Iris pigment epithelial cell (primary cell): ENCODE results near the gene AOAH.
"Not testable (repeated sequence)": the region's sequence is repeated elsewhere in the genome, so short reads cannot be mapped to it uniquely, and the experiment has no call there.

Source experiments
- DNase-seq: peaks from one replicate; pipeline ENCODE4 v3.0.0-alpha.2; 2011; ENCODE audit warnings: low read depth

The AOAH gene

DNA sequence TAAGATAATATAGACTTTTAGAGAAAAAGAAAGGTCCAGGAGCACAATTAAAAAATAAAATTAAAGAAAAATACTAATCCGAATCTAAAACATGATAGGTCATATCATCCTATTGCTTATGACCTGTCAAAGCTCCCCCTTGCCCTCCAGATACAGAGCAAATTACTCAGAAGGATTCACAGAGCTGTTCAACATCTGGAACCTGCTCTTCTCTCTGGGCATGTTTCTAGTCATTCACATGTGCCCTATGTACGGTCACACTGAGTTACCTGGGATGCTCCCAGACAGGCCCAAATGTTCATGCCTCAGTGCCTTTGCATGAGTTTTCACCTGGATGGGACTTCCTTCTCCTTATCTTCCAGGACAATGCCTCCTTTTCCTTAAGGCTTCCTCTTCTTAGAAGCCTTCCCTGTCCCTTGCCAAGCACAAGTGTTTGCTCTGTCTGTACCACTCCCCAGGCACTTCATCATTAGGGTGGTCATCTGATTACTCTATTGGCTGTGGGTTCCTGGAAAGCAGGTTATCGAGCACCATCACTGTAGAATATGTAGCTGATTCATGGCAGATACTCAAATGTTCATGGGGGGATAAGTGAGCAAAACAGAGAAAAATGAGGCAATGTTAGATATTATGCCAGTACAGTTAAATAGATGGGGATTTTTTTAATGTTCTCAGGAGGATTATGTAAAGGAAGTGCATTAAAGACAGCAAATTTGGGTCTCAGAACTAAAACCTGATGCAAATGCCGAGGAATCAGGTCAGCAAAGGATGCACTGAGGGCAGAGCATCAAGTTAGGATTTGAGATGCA lies 12.0 kb upstream of the AOAH start:
- no peak for DNase-seq

- peak; percentile 2 for DNase-seq
These were observed 10.9 kb upstream of the AOAH start for GRCh38 chr7:36735172-36735571.

GRCh38 chr7:36734731-36735130 lies 10.4 kb upstream of the AOAH start:
- no peak for DNase-seq

DNA sequence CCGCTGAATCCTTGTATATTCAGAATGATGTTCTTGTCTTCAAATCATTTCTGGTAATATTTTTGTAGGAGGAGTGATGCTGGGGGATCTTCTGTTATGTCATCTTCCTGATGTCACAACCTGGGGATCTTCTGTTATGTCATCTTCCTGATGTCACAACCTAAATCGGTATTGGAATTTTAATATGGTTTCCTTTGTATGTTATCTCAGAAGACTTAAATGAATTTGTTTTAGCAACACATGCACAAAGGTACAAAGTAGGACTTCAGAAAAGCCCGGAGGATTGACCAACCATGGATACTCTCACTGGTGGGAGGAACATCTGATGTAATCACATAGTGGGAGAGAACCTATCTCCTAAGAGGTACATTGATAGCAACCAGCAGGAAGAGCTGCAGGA lies 9.1 kb upstream of the AOAH start:
- no peak for DNase-seq

GRCh38 chr7:36732806-36733205 lies 8.5 kb upstream of the AOAH start:
- DNase-seq: no peak

GRCh38 chr7:36730046-36730445 lies 5.8 kb upstream of the AOAH start:
- no peak for DNase-seq

DNA sequence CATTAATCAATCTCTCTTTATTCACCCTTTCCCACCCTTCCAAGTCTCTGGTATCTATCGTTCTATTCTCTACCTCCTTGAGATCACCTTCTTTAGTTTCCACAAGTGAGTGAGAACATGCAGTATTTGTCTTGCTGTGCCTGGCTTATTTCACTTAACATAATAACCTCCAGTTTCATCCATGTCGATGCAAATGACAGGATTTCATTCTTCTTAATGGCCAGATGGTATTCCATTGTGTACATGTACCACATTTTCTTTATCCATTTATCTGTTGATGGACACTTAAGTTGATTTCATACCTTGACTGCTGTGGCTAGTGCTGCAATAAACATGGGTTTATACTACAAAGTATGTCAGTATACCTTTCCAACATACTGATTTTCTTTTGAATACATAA lies 3.8 kb upstream of the AOAH start:
- DNase-seq: no peak

DNA sequence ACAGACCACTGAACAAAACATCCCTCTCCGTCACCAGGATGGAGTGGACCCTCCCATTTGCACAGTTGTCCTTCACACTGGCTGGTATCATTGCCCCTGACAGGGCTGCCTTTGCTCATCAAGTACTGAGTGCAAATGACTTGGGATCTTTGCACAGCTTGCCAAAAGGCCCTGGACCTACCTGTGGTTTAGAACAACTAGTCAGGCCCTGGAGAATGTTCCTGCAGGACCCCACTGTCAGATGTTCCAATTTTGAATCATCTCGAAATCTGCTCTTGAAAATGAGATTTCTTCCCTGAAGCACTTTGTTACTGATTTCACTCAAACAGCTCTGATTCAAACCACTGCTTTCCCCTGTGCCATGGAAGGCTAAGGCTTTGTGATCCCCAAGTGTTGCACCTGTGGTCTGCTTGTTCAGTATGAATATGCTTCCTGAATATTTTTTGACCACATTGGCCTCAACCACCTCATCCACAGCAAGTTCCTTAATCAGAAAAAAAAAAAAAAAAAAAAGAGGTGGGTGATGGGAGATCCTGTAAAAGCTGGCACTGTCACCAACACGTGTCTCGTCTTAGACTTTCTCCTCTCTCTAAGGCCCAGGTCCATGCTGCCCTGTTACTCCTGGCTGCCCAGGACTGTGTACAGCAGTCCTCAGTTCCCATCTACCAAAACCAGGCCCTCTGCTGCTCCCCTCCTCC lies 2.7 kb upstream of the AOAH start:
- no peak for DNase-seq

- DNase-seq: no peak
These were observed 2.0 kb upstream of the AOAH start for GRCh38 chr7:36726311-36726710.

GRCh38 chr7:36724996-36725395 lies 702 bp upstream of the AOAH start:
- DNase-seq: no peak

DNA sequence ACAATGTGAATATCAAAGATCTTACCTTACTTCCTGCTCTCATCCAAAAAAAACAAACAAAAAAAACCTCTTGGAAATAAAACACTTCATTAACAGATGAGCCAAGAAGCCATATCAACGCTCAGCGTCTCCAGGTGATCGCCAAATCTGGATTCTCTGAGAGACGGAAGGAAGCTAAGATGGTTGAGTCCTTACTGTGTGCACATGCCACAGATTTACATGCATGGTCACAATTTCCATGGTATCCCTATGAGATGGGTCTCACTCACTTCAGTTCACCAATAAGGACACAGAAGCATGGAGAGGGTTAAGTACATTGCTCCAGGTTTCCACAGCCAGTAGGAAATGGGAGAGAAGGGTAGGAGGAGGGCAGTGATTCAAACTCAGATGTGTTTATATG lies 1.0 kb downstream of the AOAH start:
- no peak for DNase-seq

DNA sequence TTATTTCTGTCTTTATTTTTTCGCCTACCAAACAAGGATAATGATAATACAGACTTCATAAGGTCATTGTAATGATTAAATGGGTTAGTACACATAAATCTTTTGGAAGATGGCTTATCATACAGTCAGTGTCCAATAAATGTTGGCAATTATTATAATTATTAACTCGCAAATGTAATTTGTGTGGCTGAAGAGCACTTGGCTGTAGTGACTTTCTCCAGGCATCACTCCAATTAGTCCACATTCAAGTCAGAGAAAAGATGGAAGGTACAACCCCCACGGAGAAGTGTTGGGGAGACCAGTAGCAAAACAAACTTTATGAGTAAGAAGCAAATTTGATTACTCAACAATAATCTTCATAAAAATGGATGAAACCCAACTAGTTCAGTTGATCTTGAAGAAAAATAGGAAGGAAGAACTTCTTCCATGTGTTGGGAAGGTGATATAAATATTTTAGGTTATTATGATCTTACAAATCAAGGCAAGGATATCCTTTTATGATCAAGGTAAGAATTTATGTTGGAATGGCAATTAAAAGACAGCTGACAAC lies 5.1 kb downstream of the AOAH start:
- DNase-seq: no peak

DNA sequence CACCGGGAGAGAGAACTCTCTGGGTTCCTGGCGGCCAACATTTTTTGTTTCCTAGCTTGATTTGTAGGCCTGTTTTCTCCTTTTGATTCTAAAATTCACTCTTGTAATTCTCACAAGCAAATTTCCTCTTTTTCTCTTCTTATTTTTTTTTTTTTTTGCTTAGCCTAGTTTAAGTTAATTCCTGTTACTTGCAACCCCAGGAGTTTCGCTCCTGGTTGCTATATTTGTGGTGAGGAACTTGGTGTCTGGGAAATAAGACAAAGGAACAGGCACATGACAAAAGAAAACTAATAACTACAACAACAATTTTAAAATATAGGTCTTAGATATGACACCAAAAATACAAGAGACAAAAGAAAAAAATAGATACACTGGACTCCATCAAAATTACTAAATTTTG lies 6.7 kb downstream of the AOAH start:
- DNase-seq: no peak

DNA sequence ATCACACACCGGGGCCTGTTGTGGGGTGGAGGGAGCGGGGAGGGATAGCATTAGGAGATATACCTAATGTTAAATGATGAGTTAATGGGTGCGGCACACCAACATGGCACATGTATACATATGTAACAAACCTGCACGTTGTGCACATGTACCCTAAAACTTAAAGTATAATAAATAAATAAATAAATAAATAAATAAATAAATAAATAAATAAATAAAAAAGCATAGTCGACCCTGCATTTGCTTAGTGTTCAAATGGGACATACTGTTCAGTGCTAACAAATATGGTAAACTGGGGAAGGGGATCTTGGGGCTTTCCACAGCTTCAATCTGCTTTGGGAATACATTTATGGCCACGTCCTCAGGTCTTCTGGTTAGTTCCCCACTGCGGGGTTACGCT lies 7.5 kb downstream of the AOAH start:
- not testable (repeated sequence) for DNase-seq

DNA sequence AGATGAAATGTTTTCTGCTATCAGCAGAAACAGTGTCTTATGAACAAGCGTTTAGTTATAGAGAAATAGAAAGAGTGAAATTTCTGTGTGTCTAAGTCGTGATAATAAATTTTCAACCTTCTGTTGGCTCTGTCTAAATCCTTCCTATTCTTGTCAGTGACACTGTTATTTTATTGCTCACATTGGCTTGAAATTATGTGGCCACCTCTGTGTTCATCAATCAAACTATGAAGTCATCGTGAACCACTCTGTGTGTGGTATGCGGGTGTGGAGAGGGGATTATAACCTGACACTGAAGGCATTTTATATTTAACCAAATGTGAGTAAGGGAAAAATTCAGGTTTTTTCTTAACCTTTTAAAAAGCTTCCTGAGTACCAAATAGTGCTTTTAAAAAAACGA lies 12.3 kb downstream of the AOAH start:
- DNase-seq: no peak

DNA sequence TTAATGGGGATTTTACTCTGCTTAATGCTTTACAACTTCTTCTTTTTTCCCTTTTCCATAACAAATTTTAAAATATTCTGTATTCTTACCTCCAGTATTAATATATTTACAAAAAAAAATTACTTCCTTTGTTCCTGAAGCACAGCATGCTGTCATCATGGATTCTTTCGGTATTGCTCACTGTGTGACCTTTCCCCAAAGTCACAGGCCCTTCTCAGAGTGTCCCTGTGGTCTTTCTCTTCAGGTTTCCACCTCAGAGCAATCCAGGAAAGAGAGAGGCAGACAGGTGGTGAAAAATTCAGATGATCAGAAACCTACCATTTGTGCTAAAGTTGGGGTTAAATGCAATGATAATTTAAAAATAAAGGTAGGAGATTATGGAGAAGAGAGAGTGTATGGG lies 13.0 kb downstream of the AOAH start:
- no peak for DNase-seq

GRCh38 chr7:36710186-36710791 lies 14.0 kb downstream of the AOAH start:
- DNase-seq: no peak

DNA sequence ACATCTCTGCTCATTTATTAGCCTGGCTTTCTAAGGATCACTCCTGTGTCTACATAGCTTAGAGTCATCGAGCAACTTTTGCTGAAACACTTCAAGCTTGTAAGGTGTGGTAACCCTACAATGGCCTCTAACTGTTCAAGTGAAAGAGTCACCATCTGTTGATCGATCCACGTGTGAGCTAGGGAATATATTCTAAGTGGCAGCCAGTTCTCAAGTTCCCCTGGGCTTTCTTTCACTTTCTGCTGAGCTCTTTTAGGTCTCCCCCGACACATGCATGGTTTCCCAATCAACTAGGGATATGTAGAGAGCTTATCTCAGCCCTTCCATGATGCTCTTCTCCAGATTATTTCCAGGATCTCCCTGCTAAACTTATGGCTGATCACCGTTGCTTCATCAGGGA lies 15.5 kb downstream of the AOAH start:
- DNase-seq: no peak

DNA sequence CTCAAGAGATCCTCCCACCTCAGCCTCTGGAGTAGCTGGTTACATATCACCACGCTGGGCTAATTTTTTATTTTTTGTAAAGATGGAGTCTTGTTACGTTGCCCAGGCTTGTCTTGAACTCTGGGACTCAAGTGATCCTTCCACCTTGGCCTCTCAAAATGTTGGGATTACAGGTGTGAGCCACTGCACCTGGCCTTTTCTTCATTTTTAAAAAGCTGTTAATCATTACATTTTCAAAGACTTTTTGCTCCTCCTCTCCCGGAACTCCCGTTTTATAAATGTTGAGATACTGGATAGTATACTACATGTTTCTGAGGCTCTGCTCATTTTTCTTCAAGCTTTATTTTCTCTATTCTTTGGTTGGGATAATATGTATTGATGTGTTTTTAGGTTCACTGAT lies 16.4 kb downstream of the AOAH start:
- no peak for DNase-seq

DNA sequence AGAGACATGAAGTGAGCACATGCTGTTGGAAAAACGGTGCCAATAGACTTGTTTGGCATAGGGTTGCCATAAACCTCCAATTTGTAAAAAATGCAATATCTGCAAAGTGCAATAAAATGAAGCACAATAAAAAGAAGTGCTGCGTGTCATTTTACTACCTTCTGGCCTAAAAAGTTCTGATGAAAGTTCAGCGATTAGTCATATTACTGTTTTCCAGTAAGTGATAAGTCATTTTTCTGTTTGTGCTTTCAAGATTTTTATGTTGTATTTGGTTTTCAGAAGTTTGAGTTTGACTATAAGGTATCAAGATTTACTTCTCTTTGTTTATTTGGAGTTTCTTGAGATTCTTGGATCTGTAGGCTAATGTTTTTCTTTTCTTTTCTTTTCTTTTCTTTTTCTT lies 16.8 kb downstream of the AOAH start:
- no peak for DNase-seq

DNA sequence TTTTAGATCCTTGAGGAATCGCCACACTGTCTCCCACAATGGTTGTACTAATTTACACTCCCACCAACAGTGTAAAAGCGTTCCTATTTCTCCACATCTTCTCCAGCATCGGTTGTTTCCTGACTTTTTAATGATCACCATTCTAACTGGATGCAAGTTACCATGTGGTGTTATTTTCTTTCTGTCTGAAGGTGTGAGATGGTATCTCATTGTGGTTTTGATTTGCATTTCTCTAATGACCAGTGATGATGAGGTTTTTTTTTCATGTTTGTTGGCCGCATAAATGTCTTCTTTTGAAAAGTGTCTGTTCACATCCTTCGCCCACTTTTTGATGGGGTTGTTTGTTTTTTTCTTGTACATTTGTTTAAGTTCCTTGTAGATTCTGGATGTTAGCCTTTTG lies 20.4 kb downstream of the AOAH start:
- not testable (repeated sequence) for DNase-seq

GRCh38 chr7:36692456-36692855 lies 31.8 kb downstream of the AOAH start:
- DNase-seq: no peak

- no peak for DNase-seq
These were observed 32.3 kb downstream of the AOAH start for GRCh38 chr7:36691983-36692382.
